CD1c-positive myeloid dendritic cell (primary cell): Measurements from ENCODE around the gene EIPR1.
"Not testable (repeated sequence)": the region's sequence is repeated elsewhere in the genome, so short reads cannot be mapped to it uniquely, and the experiment has no call there.

Experiments
- DNase-seq: peaks from one replicate; pipeline ENCODE4 v3.0.0-alpha.2; 2016; ENCODE audit errors: extremely low spot score

Gene EIPR1

GRCh38 chr2:3403587-3404334 lies 26.1 kb upstream of the EIPR1 start:
- no peak for DNase-seq

- DNase-seq = no peak
These were observed 22.2 kb upstream of the EIPR1 start for GRCh38 chr2:3399829-3400228.

- DNase-seq = no peak
These were observed 21.8 kb upstream of the EIPR1 start for GRCh38 chr2:3399381-3399780.

GRCh38 chr2:3398857-3399256 lies 21.2 kb upstream of the EIPR1 start:
- no peak for DNase-seq

GRCh38 chr2:3396920-3397559 lies 19.4 kb upstream of the EIPR1 start:
- DNase-seq = no peak

GRCh38 chr2:3392216-3392615 lies 14.6 kb upstream of the EIPR1 start:
- DNase-seq = no peak

- no peak for DNase-seq
These were observed 12.4 kb upstream of the EIPR1 start for GRCh38 chr2:3390041-3390440.

- no peak for DNase-seq
These were observed 11.6 kb upstream of the EIPR1 start for GRCh38 chr2:3389193-3389592.

GRCh38 chr2:3388412-3388738 lies 10.8 kb upstream of the EIPR1 start:
- DNase-seq = no peak

GRCh38 chr2:3387644-3388411 lies 10.2 kb upstream of the EIPR1 start:
- DNase-seq = no peak

GRCh38 chr2:3387011-3387410 lies 9.4 kb upstream of the EIPR1 start:
- no peak for DNase-seq

- DNase-seq = no peak
These were observed 8.9 kb upstream of the EIPR1 start for GRCh38 chr2:3386448-3386958.

GRCh38 chr2:3379647-3380534 lies 2.3 kb upstream of the EIPR1 start, which contains the start of gene TRAPPC12:
Gene TRAPPC12, plus strand, starts transcription at chr2:3379694. Its CDS starts 7,930 bp downstream, at chr2:3387624.
- peak; percentile 95 for DNase-seq

- DNase-seq = no peak
These were observed 1.7 kb upstream of the EIPR1 start for GRCh38 chr2:3379339-3379646.

- peak; percentile 70 for DNase-seq
These were observed 373 bp downstream of the EIPR1 start for GRCh38 chr2:3377279-3377611.

GRCh38 chr2:3376821-3377220 lies 797 bp downstream of the EIPR1 start:
- no peak for DNase-seq

GRCh38 chr2:3369340-3370181 lies 8.1 kb downstream of the EIPR1 start:
- DNase-seq = not testable (repeated sequence)

- no peak for DNase-seq
These were observed 9.3 kb downstream of the EIPR1 start for GRCh38 chr2:3368261-3368722.

- no peak for DNase-seq
These were observed 12.4 kb downstream of the EIPR1 start for GRCh38 chr2:3365219-3365618.

GRCh38 chr2:3361518-3362389 lies 15.9 kb downstream of the EIPR1 start:
- DNase-seq = no peak
